SK-N-SH (cell line): ENCODE data around the gene ZNF253. TPM values are rescaled to one million over a fixed set of nuclear protein-coding genes. Genes with fewer than 3 reads are reported as not detected.

Experiments used
- CTCF ChIA-PET: fragments of 300-600, 350-600 bp; formaldehyde crosslinking; extraction: SDS; loops from one replicate; lab custom pipeline; 2021; lab: Yijun Ruan, JAX
- POLR2A ChIA-PET: fragments of 350-600 bp; sonication (Branson Sonifier 250); formaldehyde crosslinking; extraction: SDS; loops from one replicate; lab custom pipeline; 2020; ENCODE audit warnings: antibody characterized with exemption, inconsistent platforms; lab: Yijun Ruan, JAX
- DNase-seq: peaks from one replicate; pipeline ENCODE4 v3.0.0; 2012
- H2AFZ ChIP-seq: fragments of 200-600 bp; sonication (generic); 2 replicates; pipeline ENCODE4 v1.8.1; 2016; ENCODE audit warnings: antibody characterized with exemption, mild to moderate bottlenecking, low read depth
- H3F3A ChIP-seq: fragments of 200-600 bp; sonication (generic); replicated peaks from 2 replicates; pipeline ENCODE3; 2016; ENCODE audit warnings: antibody characterized with exemption, mild to moderate bottlenecking; ENCODE audit not compliant: insufficient read depth
- H3K27ac ChIP-seq, 2 experiments: fragments of 200-500 bp in 1 of 2; fragments of 200-600 bp in 1 of 2; sonication (Bioruptor generic) in 1 of 2; sonication (generic), shearing (Covaris generic) in 1 of 2; 2 replicates each; pipeline versions ENCODE4 v1.5.1 to v1.6.1; 2014 to 2016; ENCODE audit warnings: low read depth in 2 of 2, inconsistent platforms in 1 of 2, low read length in 1 of 2, mild to moderate bottlenecking in 1 of 2, mixed read lengths in 1 of 2
- H3K27me3 ChIP-seq: fragments of 200-600 bp; sonication (generic), shearing (Covaris generic); 2 replicates; pipeline ENCODE4 v1.6.1; 2016; ENCODE audit warnings: mixed run types; ENCODE audit not compliant: insufficient read depth
- H3K36me3 ChIP-seq, 2 experiments: fragments of 200-500 bp in 1 of 2; fragments of 200-600 bp in 1 of 2; sonication (Bioruptor generic) in 1 of 2; sonication (generic) in 1 of 2; replicated peaks in 1 of 2; 2 replicates each; pipeline versions ENCODE3 to v1.5.1; 2014 to 2016; ENCODE audit warnings: low read length in 1 of 2, mild to moderate bottlenecking in 1 of 2; ENCODE audit not compliant: insufficient read depth in 2 of 2, control insufficient read depth in 1 of 2
- H3K4me1 ChIP-seq, 2 experiments: fragments of 200-500 bp in 1 of 2; fragments of 200-600 bp in 1 of 2; sonication (Bioruptor generic) in 1 of 2; sonication (generic), shearing (Covaris generic) in 1 of 2; 2 replicates each; pipeline versions ENCODE4 v1.5.1 to v1.6.1; 2014 to 2016; ENCODE audit warnings: low read depth in 1 of 2, low read length in 1 of 2, mixed run types in 1 of 2; ENCODE audit not compliant: insufficient read depth in 2 of 2, control insufficient read depth in 1 of 2
- H3K4me2 ChIP-seq: fragments of 200-600 bp; sonication (generic), shearing (Covaris generic); 2 replicates; pipeline ENCODE4 v1.6.1; 2017; ENCODE audit warnings: mixed run types
- H3K4me3 ChIP-seq, 2 experiments: fragments of 200-500 bp in 1 of 2; fragments of 200-600 bp in 1 of 2; sonication (Bioruptor generic) in 1 of 2; sonication (generic), shearing (Covaris generic) in 1 of 2; 2 replicates each; pipeline versions ENCODE4 v1.5.1 to v1.8.1; 2014 to 2016; ENCODE audit warnings: low read depth in 2 of 2, inconsistent platforms in 1 of 2, low read length in 1 of 2, mild to moderate bottlenecking in 1 of 2, mixed read lengths in 1 of 2, moderate library complexity in 1 of 2
- H3K79me2 ChIP-seq: fragments of 200-600 bp; sonication (generic); 2 replicates; pipeline ENCODE4 v1.8.1; 2017; ENCODE audit warnings: mild to moderate bottlenecking; ENCODE audit not compliant: insufficient read depth
- H3K9ac ChIP-seq: fragments of 200-600 bp; sonication (generic); 2 replicates; pipeline ENCODE4 v1.6.1; 2017; ENCODE audit warnings: mixed run types
- H3K9me2 ChIP-seq: fragments of 200-600 bp; sonication (generic); 2 replicates; pipeline ENCODE4 v1.6.1; 2017; ENCODE audit warnings: mixed run types
- H3K9me3 ChIP-seq: fragments of 200-600 bp; sonication (generic); 2 replicates; pipeline ENCODE4 v1.6.1; 2017; ENCODE audit warnings: mixed run types, mild to moderate bottlenecking, moderate library complexity
- H4K20me1 ChIP-seq: fragments of 200-600 bp; sonication (generic); 2 replicates; pipeline ENCODE4 v1.6.1; 2017; ENCODE audit warnings: mild to moderate bottlenecking, mixed run types; ENCODE audit not compliant: insufficient read depth
- CHD2 ChIP-seq: fragments of 150-350 bp; IDR thresholded peaks from 2 replicates; pipeline ENCODE4 v1.6.1; 2018; ENCODE audit warnings: low read length; ENCODE audit not compliant: partially characterized antibody
- EZH2phosphoT487 ChIP-seq: fragments of 200-600 bp; sonication (generic); IDR thresholded peaks from 2 replicates; pipeline ENCODE4 v1.6.1; 2017; ENCODE audit warnings: low read depth, mixed run types, mild to moderate bottlenecking, antibody characterized with exemption, moderate library complexity, borderline replicate concordance
- FOSL2 ChIP-seq: IDR thresholded peaks from 2 replicates; pipeline ENCODE4 v1.4.0; 2012; ENCODE audit warnings: low read depth, mild to moderate bottlenecking, moderate library complexity, borderline replicate concordance
- FOXJ3 ChIP-seq: sonication (generic); formaldehyde crosslinking; IDR thresholded peaks from 2 replicates; pipeline ENCODE4 v1.5.1; 2020; ENCODE audit warnings: mild to moderate bottlenecking, missing genetic modification reagents
- GABPA ChIP-seq: IDR thresholded peaks from 2 replicates; pipeline ENCODE4 v1.4.0; 2012; ENCODE audit warnings: low read depth, mild to moderate bottlenecking
- GATA2 ChIP-seq: sonication (generic); formaldehyde crosslinking; IDR thresholded peaks from 2 replicates; pipeline ENCODE4 v1.5.0; 2020; ENCODE audit warnings: mild to moderate bottlenecking, missing genetic modification reagents
- IRF3 ChIP-seq: fragments of 150-350 bp; IDR thresholded peaks from 2 replicates; pipeline ENCODE4 v1.6.1; 2016; ENCODE audit warnings: mild to moderate bottlenecking, low read depth, low read length
- JUND ChIP-seq: IDR thresholded peaks from 2 replicates; pipeline ENCODE4 v1.4.0; 2012
- MAX ChIP-seq: IDR thresholded peaks from 2 replicates; pipeline ENCODE4 v1.4.0; 2012; ENCODE audit warnings: low read depth
- POLR2AphosphoS5 ChIP-seq: IDR thresholded peaks from 2 replicates; pipeline ENCODE4 v1.6.1; 2012; ENCODE audit warnings: low read depth, low read length
- RCOR1 ChIP-seq: fragments of 150-350 bp; IDR thresholded peaks from 2 replicates; pipeline ENCODE4 v1.6.1; 2017; ENCODE audit warnings: antibody characterized with exemption, low read length
- RFX5 ChIP-seq: IDR thresholded peaks from 2 replicates; pipeline ENCODE4 v1.6.1; 2012; ENCODE audit warnings: mild to moderate bottlenecking, improper control_type of control experiment, low read length
- SIN3A ChIP-seq: IDR thresholded peaks from 2 replicates; pipeline ENCODE4 v1.6.1; 2012; ENCODE audit warnings: low read depth, mild to moderate bottlenecking, low read length, moderate library complexity, borderline replicate concordance
- USF2 ChIP-seq: fragments of 150-350 bp; IDR thresholded peaks from 2 replicates; pipeline ENCODE4 v1.6.1; 2017; ENCODE audit warnings: antibody characterized with exemption, low read length, low read depth, borderline replicate concordance
- YY1 ChIP-seq: IDR thresholded peaks from 2 replicates; pipeline ENCODE4 v1.4.0; 2012; ENCODE audit warnings: low read depth, mild to moderate bottlenecking
- WGBS: methylation state at CpG from one replicate; pipeline ENCODE4 v1.1.6; 2017; ENCODE audit warnings: low lambda C conversion rate; 5-methylcytosine and 5-hydroxymethylcytosine counted together
- polyA plus RNA-seq, 3 experiments: library from polyadenylated mRNA; depleted of rRNA; stranded (reverse); fragments of >200 nt; gene quantifications; 2 replicates each; pipeline ENCODE4 v1.2.3, GENCODE V29; 2012

Gene ZNF253
- polyA plus RNA-seq, 1 of the 3 experiments (the other 2 are of a cell fraction) = 0.79 TPM

GRCh38 chr19:19823916-19824315, 41.8 kb upstream of the ZNF253 start:
- peaks cover 8% of the 10 kb centered on the region; the same call in 1 of the 2 replicates for H3K9me3 ChIP-seq
- no peak overlapping the region for H3K9ac ChIP-seq
- no peaks in the 10 kb centered on the region; a peak in 1 of 4 replicates for H3K4me1 ChIP-seq
- no peaks in the 10 kb centered on the region for H3K27me3 ChIP-seq
- H3K79me2 ChIP-seq = peaks cover 24% of the 10 kb centered on the region
- H3K9me2 ChIP-seq = no peaks in the 10 kb centered on the region
- H3K4me2 ChIP-seq = no peak overlapping the region
- no peak overlapping the region for H3K27ac ChIP-seq
- DNase-seq = no peak
- H4K20me1 ChIP-seq = no peaks in the 10 kb centered on the region
- peaks cover 2 to 13% of the 10 kb centered on the region in 2 experiments for H3K36me3 ChIP-seq
- H3F3A ChIP-seq = peaks cover 13% of the 10 kb centered on the region
- TF ChIP-seq GABPA = no peak
- TF ChIP-seq MAX = no peak
- no peak for TF ChIP-seq YY1
- no peak for TF ChIP-seq CHD2
- TF ChIP-seq, all 33 proteins: peak for 0
- ChIA-PET CTCF (no interaction called here), POLR2A (no interaction called here)
- no peak overlapping the region for H3K4me3 ChIP-seq
- H2AFZ ChIP-seq = no peak overlapping the region
- WGBS = 21% methylated on average over 2 of the region's 2 CpGs

- no peaks in the 10 kb centered on the region for H3K9me2 ChIP-seq
- WGBS = 69% methylated on average over 11 of the region's 11 CpGs
- no peaks in the 10 kb centered on the region for H4K20me1 ChIP-seq
- H3K27ac ChIP-seq = no peak overlapping the region
- TF ChIP-seq RFX5 (no peak), SIN3A (no peak), POLR2AphosphoS5 (no peak), MAX (no peak), GATA2 (no peak), RCOR1 (no peak), JUND (no peak), CHD2 (no peak), USF2 (no peak), IRF3 (no peak), EZH2phosphoT487 (no peak), FOSL2 (no peak), FOXJ3 (no peak)
- no peaks in the 10 kb centered on the region for H3K4me1 ChIP-seq
- H3K9ac ChIP-seq = no peak overlapping the region
- H3K9me3 ChIP-seq = peaks cover 11% of the 10 kb centered on the region; the same call in 1 of the 2 replicates
- H3K36me3 ChIP-seq = no peaks in the 10 kb centered on the region
- no peak for DNase-seq
- CTCF ChIA-PET = no interaction called here
- no peak overlapping the region for H3K4me2 ChIP-seq
- H3K4me3 ChIP-seq = no peak overlapping the region
- peaks cover 8% of the 10 kb centered on the region for H3F3A ChIP-seq
- H3K27me3 ChIP-seq = no peaks in the 10 kb centered on the region
- POLR2A ChIA-PET = no interaction called here
- no peaks in the 10 kb centered on the region for H3K79me2 ChIP-seq
- no peak overlapping the region for H2AFZ ChIP-seq
Measured at GRCh38 chr19:19826875-19827274, 38.8 kb upstream of the ZNF253 start.
